GM19438 (cell line): ENCODE data around the gene MGMT.

Experiments used
- ATAC-seq: cut with Tn5 transposase; IDR thresholded peaks from one replicate; pipeline ENCODE4 v1.9.1; 2021; ENCODE audit warnings: low read depth; ENCODE audit not compliant: unreplicated experiment

MGMT gene

GRCh38 chr10:129579228-129579627, 112.2 kb downstream of the MGMT start:
- no peak for ATAC-seq

- ATAC-seq: no peak
These were observed 113.0 kb downstream of the MGMT start for GRCh38 chr10:129580010-129580409.

DNA sequence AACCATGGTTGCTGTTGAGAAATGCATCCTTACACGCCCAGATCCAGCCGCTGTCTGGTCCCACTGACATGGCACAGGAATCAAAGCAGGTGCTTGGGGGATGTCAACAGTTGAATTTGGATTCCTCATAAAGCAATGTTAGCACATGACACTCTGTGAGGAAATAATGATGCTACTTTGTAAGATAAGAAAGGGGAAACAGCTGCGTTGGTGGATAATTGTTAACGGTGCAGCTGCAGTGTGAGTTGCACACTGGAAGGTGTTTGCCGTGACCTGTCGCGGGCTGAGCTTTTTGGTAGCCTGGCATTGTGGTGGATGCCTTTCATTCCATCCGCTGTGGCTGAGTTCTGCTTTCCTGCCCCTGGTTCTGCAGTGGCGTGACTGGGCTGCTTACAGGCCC, 113.9 kb downstream of the MGMT start:
- ATAC-seq: no peak

DNA sequence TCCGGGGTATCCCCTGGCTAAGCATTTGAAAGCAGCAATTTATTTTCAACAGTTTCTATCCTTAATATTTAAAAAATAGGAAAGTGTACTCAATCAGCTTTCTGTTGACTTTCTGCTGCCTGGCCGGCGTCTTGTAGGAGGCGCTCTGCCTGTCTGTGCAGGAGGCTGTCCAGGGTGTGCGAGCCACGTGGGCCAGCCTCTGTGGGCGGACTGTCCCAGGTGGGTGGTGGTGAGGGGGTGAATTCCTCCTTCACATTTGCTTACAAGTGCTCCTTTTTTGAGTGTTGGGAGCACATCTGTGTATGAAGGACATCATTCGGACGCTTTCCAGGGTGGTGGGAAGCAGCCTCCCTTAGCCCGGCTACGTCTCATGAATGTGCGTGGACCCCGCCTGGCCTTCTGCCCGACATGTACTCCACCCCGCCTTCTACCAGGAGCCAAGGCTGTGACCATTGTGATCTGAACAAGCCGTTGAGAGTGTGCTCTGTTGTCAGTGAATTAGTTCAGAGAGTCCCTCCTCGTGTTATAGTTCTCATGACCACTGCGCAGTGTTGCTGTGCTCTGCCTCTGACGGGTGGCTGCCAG, 114.9 kb downstream of the MGMT start:
- ATAC-seq: no peak

GRCh38 chr10:129583831-129584230, 116.8 kb downstream of the MGMT start:
- no peak for ATAC-seq

DNA sequence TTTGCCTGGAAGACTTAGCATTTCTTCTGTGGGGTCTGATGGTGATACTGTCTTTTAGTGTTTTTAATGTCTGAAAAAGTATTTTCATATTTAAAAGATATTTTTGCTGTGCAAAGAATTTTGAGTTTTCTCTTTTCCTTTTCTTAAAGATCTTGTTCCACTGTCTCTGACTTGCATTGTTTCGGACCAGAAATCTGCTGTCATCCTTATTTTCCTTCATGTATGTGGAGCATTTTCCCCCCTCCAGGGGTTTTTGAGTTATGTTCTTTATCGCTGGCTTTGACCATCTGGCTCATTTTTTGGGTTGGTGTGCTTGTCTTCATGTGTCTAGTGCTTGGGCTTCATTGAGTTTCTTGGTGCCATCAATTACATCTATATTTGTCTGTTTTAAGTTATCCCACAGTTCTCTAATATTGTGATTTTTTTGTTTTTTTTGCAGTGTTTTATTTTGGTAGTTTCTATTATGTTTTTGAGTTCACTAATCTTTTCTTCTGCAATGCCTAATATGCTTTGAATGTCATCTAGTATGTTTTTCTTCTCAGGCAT, 119.9 kb downstream of the MGMT start:
- no peak for ATAC-seq

DNA sequence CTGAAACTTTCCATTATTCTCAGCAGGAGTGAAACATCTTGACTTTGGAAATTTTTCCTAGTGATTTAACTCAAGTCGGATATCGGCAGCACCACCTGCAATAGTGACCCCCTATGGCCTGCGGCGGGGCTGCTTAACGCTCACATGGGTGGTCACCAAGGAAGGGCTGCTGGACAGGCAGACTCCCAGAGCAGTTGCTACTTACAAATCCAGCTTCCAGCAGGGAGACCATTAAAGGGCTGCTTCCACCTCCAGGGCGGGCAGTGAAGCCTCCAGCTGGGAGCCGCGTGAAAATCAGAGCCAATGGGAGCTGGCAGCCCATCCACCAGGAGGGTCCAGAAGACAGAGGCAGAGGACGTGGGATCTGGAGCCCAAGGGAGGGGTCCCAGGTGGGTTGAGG, 122.5 kb downstream of the MGMT start:
- no peak for ATAC-seq

- no peak for ATAC-seq
These were observed 126.9 kb downstream of the MGMT start for GRCh38 chr10:129593953-129594352.

- ATAC-seq: no peak
These were observed 127.8 kb downstream of the MGMT start for GRCh38 chr10:129594811-129595210.

DNA sequence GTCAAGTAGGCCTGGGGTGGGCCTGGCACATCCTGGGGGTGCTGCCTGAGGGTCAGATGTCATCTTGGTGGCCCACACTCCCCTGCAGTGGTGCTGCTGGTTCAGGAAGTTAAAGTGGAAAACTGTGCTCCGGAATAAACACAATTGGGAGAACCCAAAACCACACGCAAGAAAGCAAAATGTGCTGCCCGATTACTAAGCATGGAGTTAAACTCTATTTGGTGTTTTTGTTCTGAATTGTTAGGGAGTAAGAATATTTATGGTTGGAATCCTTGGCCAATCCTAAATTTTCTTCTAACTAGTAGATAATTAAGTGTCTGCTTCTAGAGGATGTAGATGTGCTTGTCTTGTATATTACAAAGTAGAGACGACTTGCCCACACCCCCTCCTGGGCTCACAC, 131.4 kb downstream of the MGMT start:
- no peak for ATAC-seq

GRCh38 chr10:129599160-129599559, 132.1 kb downstream of the MGMT start:
- ATAC-seq: no peak

GRCh38 chr10:129601737-129602136, 134.7 kb downstream of the MGMT start:
- ATAC-seq: no peak

DNA sequence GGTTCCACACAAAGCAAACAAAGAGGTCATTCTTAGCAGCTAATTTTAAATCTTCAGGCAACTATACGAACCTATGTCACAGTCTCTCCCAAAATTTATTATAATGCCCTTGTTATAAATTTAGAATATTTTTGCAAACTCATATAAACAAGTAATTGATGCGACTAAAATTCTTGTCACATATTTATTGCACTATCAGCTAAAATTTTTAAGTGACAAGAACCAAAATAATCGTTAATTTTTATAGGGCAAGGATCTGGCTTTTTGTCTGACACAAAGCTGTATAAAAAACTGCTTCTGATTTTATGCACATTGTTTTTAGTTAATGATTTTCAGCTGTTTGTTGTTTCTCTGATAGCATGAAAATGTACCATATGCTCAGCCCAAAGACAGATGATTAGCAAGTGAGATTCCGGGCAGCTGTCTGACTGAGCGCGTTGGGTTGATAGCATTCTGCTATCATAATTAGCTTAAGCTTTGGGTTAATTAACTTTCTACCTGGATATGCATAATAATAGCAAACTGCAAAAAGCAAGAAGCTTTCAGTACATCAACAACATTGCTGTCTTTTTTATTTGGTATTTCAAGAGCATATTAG, 136.0 kb downstream of the MGMT start:
- ATAC-seq: no peak

GRCh38 chr10:129604333-129605032, 137.4 kb downstream of the MGMT start:
- ATAC-seq: peak; percentile 52

DNA sequence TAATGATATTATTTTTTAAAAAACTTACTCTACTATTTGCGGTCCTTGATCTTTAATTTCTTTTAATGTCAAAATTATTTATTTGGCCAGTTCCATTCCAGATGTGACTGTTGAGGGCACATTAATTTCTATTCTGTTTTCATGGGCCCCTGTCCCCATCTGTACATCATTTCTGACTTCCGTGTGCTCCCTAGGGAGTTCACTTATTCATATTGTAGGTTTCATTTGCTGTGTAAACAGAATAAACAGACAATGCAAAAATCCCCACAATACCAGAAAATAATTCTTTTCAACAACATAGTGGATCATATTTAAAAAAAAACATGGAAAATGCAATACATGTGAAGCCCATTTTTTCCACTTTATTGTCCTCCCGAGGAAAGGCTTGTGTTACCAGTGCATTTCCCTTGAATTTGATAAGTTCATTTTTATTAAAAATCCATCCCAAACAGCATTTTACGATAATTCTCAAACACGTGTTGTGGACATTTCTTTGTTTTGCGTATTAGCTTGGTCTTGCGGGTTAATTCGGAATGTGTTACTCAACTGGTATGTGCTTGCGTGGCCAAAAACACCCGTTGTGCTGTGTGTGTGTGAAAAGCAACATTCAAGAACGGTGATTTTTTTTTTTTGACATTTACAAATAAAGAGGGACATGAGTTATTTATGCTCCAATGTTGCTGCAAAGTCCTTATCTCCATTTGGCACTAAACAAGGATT, 138.4 kb downstream of the MGMT start:
- no peak for ATAC-seq

DNA sequence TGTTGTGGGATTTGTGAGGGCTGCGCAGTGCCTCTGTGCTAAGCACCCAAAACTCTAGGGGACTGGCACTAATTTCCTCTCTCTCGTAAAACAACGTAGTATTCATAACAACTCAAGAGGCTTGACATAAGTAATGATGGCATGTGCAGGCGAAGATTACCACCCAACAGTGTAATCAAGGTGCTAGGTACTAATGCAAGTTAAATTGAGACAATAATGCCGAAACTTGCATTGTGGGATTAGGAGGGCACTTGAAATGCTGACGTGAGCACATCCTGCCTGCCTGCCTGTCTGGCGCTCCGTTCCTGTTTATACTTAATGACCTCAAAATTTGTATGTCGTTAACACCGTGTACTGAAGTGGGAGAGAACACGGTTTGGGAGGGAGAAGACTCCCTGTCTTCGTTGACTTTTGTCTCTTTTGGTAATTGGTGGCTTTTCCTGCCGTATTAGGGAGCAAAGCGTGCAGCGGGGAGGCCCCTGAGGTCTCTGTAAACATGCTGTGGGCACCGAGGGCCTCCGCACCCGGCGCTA, 139.0 kb downstream of the MGMT start:
- ATAC-seq: peak; percentile 35

DNA sequence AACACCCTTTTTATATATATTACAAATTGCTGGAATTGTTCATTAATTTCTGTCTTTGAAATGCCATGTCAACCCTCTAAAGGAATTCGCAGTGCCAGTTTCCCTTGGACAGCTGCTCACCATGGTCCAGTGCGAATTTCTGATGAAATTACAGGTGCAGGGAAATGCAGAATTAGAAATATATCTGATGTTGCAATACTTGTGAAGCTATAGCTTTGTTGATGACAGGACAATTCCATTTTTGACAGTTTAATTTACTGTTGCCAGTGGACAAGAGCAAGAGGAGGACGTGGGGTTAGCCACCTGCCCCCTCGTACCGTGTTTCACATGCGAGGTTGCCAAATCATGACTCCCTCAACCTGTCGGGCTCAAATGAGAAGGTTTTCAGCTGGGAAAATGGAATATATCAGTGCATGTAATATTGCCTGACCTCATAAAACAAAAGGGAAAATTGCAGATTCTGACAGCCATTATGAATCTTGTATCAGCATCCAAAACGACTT, 140.6 kb downstream of the MGMT start:
- no peak for ATAC-seq

- no peak for ATAC-seq
These were observed 141.6 kb downstream of the MGMT start for GRCh38 chr10:129608653-129609052.

DNA sequence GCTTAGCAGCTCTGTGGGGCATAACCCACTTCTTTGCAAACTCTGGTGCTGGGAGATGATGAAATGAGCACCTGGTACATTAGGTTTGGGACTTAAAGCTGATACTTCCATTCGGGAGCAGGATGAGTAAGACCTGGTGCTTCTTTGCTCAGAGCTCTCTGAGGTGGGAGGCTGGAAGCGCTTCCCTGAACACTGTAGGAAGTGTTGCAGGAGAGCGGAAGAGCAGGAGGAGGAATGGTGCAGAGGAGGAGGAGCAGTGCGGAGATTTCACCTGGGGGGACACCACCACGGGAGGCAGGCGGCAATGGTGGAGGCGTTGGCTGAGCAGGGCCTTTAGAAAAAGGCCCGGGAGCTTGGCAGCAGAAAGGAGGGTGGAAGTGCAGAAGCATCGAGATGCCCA, 142.5 kb downstream of the MGMT start:
- no peak for ATAC-seq

DNA sequence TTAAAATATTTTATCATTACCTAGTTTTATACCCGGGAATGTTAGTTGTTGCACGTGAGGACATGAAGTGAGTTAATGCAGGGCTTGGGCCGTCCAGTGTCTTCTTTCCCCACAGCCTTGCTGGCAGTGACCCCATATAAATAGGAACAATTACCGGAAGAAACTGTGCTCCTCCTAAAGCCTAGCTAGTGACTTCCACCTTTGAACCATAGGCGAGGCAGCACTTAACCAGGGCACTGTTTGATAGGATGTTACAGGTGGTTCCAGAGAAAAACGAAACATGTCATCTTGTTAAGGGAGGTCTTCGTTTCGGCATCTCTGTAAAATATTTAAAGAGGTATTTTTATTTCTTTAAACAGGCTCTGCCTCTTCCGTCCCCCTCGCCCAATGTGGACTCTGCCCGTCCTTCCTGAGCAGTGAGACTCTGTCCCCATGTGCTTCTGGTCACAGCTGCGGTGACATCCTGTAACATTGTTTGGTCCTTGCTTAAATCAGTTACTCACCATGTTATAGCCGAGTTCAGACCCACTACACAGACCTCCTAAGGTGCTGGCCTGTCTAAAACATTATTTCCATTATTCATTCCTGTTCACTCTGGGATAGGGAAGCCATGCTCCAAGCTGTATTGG, 145.6 kb downstream of the MGMT start:
- no peak for ATAC-seq
